Neural progenitor cell (in vitro differentiated cells): ENCODE results near the gene DDX47. TPM values are rescaled to one million over a fixed set of nuclear protein-coding genes. Genes with fewer than 3 reads are reported as not detected.

Experiments
- DNase-seq: peaks from one replicate; pipeline ENCODE4 v3.0.0-alpha.2; 2016; ENCODE audit warnings: low spot score
- H2AFZ ChIP-seq: fragments of 200-600 bp; sonication (generic); replicated peaks from 2 replicates; pipeline ENCODE4 v1.6.1; 2016; ENCODE audit warnings: antibody characterized with exemption
- H3F3A ChIP-seq: fragments of 200-600 bp; sonication (generic); 2 replicates; pipeline ENCODE4 v1.6.1; 2016; ENCODE audit warnings: antibody characterized with exemption, low read depth
- H3K27ac ChIP-seq: fragments of 200-600 bp; sonication (generic); 2 replicates; pipeline ENCODE4 v1.5.1; 2016; ENCODE audit warnings: mild to moderate bottlenecking
- H3K27me3 ChIP-seq: fragments of 200-600 bp; sonication (generic); 2 replicates; pipeline ENCODE4 v1.6.1; 2016; ENCODE audit warnings: mild to moderate bottlenecking, moderate library complexity
- H3K36me3 ChIP-seq: fragments of 200-600 bp; sonication (generic); 2 replicates; pipeline ENCODE4 v1.5.1; 2016
- H3K4me1 ChIP-seq: fragments of 200-600 bp; sonication (generic); 2 replicates; pipeline ENCODE4 v1.6.1; 2016; ENCODE audit warnings: mixed run types
- H3K4me2 ChIP-seq: fragments of 200-600 bp; sonication (generic); 2 replicates; pipeline ENCODE4 v1.6.1; 2016
- H3K4me3 ChIP-seq: fragments of 200-600 bp; sonication (generic); 2 replicates; pipeline ENCODE4 v1.5.1; 2016
- H3K79me2 ChIP-seq: fragments of 200-600 bp; sonication (generic); 2 replicates; pipeline ENCODE4 v1.6.1; 2016; ENCODE audit warnings: low read depth
- H3K9ac ChIP-seq: fragments of 200-600 bp; sonication (generic); 2 replicates; pipeline ENCODE4 v1.6.1; 2016
- H3K9me3 ChIP-seq: fragments of 200-600 bp; sonication (generic); 2 replicates; pipeline ENCODE4 v1.5.1; 2016; ENCODE audit warnings: low read depth
- H4K20me1 ChIP-seq: fragments of 200-600 bp; sonication (generic); 2 replicates; pipeline ENCODE4 v1.6.1; 2016; ENCODE audit warnings: low read depth
- H3K27ac Mint-ChIP-seq: 3 replicates; pipeline ENCODE4 v1.8.0; 2021; ENCODE audit warnings: mixed read lengths
- H3K27me3 Mint-ChIP-seq: 2 replicates; pipeline ENCODE4 v1.8.0; 2022; ENCODE audit warnings: low read depth, mild to moderate bottlenecking, inconsistent platforms, moderate library complexity, mixed read lengths; ENCODE audit not compliant: insufficient read depth
- H3K36me3 Mint-ChIP-seq: 3 replicates; pipeline ENCODE4 v1.8.0; 2021; ENCODE audit warnings: mixed read lengths
- H3K4me1 Mint-ChIP-seq: 3 replicates; pipeline ENCODE4 v1.8.0; 2021; ENCODE audit warnings: mixed read lengths
- H3K4me3 Mint-ChIP-seq: 3 replicates; pipeline ENCODE4 v1.8.0; 2021; ENCODE audit warnings: mild to moderate bottlenecking, moderate library complexity, mixed read lengths
- H3K9me3 Mint-ChIP-seq: 3 replicates; pipeline ENCODE4 v1.8.0; 2020; ENCODE audit warnings: mixed read lengths
- EZH2 ChIP-seq: fragments of 200-600 bp; sonication (generic); IDR thresholded peaks from 2 replicates; pipeline ENCODE4 v1.6.1; 2017; ENCODE audit warnings: antibody characterized with exemption, mild to moderate bottlenecking, moderate library complexity
- EZH2phosphoT487 ChIP-seq: fragments of 200-600 bp; sonication (generic); IDR thresholded peaks from 2 replicates; pipeline ENCODE4 v1.6.1; 2017; ENCODE audit warnings: antibody characterized with exemption
- total RNA-seq: library from RNA; depleted of rRNA; stranded (reverse); fragments of >200 nt; gene quantifications from 2 replicates; pipeline ENCODE4 v1.2.3, GENCODE V29; 2015; ENCODE audit warnings: low replicate concordance
- TF ChIP-seq, protein P1 (sequence below): fragments of 200-600 bp; sonication (generic); IDR thresholded peaks from 2 replicates; pipeline ENCODE4 v1.5.1; 2017; ENCODE audit warnings: antibody characterized with exemption, mild to moderate bottlenecking

Gene DDX47
- total RNA-seq, 1 donor from 2014 or later = 107 TPM

- DNase-seq = no peak
- no peak overlapping the region for H3K4me2 ChIP-seq
- H3K79me2 ChIP-seq = no peaks in the 10 kb centered on the region
- H3K36me3 ChIP-seq = no peaks in the 10 kb centered on the region
- peaks cover 2% of the 10 kb centered on the region for H3K4me1 ChIP-seq
- H2AFZ ChIP-seq = no peak overlapping the region
- H3K4me3 ChIP-seq = no peak overlapping the region
- H3K27ac Mint-ChIP-seq = no peak overlapping the region
- peaks cover 2% of the 10 kb centered on the region for H3K27me3 Mint-ChIP-seq
- no peaks in the 10 kb centered on the region for H3K27me3 ChIP-seq
- TF ChIP-seq, protein P1, sequence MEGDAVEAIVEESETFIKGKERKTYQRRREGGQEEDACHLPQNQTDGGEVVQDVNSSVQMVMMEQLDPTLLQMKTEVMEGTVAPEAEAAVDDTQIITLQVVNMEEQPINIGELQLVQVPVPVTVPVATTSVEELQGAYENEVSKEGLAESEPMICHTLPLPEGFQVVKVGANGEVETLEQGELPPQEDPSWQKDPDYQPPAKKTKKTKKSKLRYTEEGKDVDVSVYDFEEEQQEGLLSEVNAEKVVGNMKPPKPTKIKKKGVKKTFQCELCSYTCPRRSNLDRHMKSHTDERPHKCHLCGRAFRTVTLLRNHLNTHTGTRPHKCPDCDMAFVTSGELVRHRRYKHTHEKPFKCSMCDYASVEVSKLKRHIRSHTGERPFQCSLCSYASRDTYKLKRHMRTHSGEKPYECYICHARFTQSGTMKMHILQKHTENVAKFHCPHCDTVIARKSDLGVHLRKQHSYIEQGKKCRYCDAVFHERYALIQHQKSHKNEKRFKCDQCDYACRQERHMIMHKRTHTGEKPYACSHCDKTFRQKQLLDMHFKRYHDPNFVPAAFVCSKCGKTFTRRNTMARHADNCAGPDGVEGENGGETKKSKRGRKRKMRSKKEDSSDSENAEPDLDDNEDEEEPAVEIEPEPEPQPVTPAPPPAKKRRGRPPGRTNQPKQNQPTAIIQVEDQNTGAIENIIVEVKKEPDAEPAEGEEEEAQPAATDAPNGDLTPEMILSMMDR = no peak
- TF ChIP-seq EZH2 = no peak
- no peaks in the 10 kb centered on the region for H3K9me3 ChIP-seq
- H3K4me3 Mint-ChIP-seq = no peak overlapping the region
- peaks cover 4% of the 10 kb centered on the region for H3K9me3 Mint-ChIP-seq
- peaks cover 9% of the 10 kb centered on the region for H3K4me1 Mint-ChIP-seq
- H3F3A ChIP-seq = peaks cover 5% of the 10 kb centered on the region
- no peaks in the 10 kb centered on the region for H4K20me1 ChIP-seq
- peaks cover 7% of the 10 kb centered on the region for H3K36me3 Mint-ChIP-seq
- no peak overlapping the region for H3K27ac ChIP-seq
- H3K9ac ChIP-seq = no peak overlapping the region
Observed at GRCh38 chr12:12779529-12779928, 33.6 kb upstream of the DDX47 start.

DNA sequence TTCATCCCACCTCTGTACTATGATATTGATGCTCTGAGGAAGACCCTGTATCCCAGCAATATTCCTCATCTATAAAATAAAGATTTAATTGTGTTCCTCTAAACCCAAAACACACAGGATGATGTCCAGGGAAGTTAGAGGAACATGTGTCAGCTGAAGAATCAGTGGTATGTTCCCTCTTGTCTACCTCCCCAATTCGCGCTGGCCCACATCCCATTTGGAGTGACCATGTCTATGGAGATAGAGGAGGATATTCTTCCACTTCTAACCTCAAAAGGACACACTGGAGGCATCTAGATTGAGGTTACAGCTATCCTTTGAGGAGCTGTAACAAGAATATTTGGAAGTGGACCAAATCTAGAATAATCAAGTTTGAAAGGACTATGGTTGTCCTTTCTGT, 29.0 kb upstream of the DDX47 start:
- peaks cover 14% of the 10 kb centered on the region for H3K36me3 Mint-ChIP-seq
- H3K27ac Mint-ChIP-seq = peak overlapping the region; percentile 98
- peak overlapping the region; percentile 78 for H3K4me3 Mint-ChIP-seq
- H2AFZ ChIP-seq = no peak overlapping the region
- no peak overlapping the region for H3K4me2 ChIP-seq
- H3K36me3 ChIP-seq = no peaks in the 10 kb centered on the region
- no peak for DNase-seq
- H3K9me3 Mint-ChIP-seq = peaks cover 7% of the 10 kb centered on the region
- H4K20me1 ChIP-seq = no peaks in the 10 kb centered on the region
- no peak overlapping the region for H3K4me3 ChIP-seq
- no peak overlapping the region for H3K9ac ChIP-seq
- H3K9me3 ChIP-seq = no peaks in the 10 kb centered on the region
- TF ChIP-seq, protein P1 = no peak
- no peak for TF ChIP-seq EZH2phosphoT487
- no peak for TF ChIP-seq EZH2
- H3K27me3 Mint-ChIP-seq = peaks cover 7% of the 10 kb centered on the region
- H3K27ac ChIP-seq = no peak overlapping the region
- H3K79me2 ChIP-seq = no peaks in the 10 kb centered on the region
- H3F3A ChIP-seq = peaks cover 22% of the 10 kb centered on the region
- H3K4me1 Mint-ChIP-seq = peaks cover 45% of the 10 kb centered on the region
- peaks cover 29% of the 10 kb centered on the region for H3K27me3 ChIP-seq
- H3K4me1 ChIP-seq = peaks cover 21% of the 10 kb centered on the region

GRCh38 chr12:12784911-12785814, 28.0 kb upstream of the DDX47 start, which contains the start of gene APOLD1:
APOLD1 (plus strand) TSS chr12:12785659; CDS start chr12:12785692, 33 bp downstream.
- no peaks in the 10 kb centered on the region for H3K9me3 ChIP-seq
- Mint-ChIP-seq H3K36me3 (peaks cover 15% of the 10 kb centered on the region), H3K4me1 (peaks cover 49% of the 10 kb centered on the region), H3K27me3 (peaks cover 7% of the 10 kb centered on the region), H3K27ac (peak within 1 kb of the TSS; percentile 98), H3K9me3 (peaks cover 7% of the 10 kb centered on the region), H3K4me3 (peak within 1 kb of the TSS; percentile 78)
- no peak within 1 kb of the TSS for H3K27ac ChIP-seq
- H3F3A ChIP-seq = peaks cover 26% of the 10 kb centered on the region
- no peak within 1 kb of the TSS for H3K9ac ChIP-seq
- H3K79me2 ChIP-seq = no peaks in the 10 kb centered on the region
- H3K36me3 ChIP-seq = no peaks in the 10 kb centered on the region
- DNase-seq = peak; percentile 17
- TF ChIP-seq EZH2 (no peak), EZH2phosphoT487 (no peak)
- TF ChIP-seq, protein P1 = no peak
- H3K27me3 ChIP-seq = peaks cover 29% of the 10 kb centered on the region
- peak within 1 kb of the TSS; percentile 56 for H3K4me2 ChIP-seq
- H4K20me1 ChIP-seq = no peaks in the 10 kb centered on the region
- peak within 1 kb of the TSS; percentile 4 for H2AFZ ChIP-seq
- no peak within 1 kb of the TSS for H3K4me3 ChIP-seq
- H3K4me1 ChIP-seq = peaks cover 24% of the 10 kb centered on the region
